Adrenal gland (tissue), 12 donors: ENCODE results near the gene SPACA1. TPM values are rescaled to one million over a fixed set of nuclear protein-coding genes. Genes with fewer than 3 reads are reported as not detected.

ENCODE experiments used
- DNase-seq, 7 donors: peaks; one replicate each; pipeline ENCODE4 v3.0.0-alpha.2; 2019 to 2020
- H3K27ac ChIP-seq, 5 donors: fragments of 200-600 bp; sonication (generic) in 4 of 5; 1 replicate in 3 of 5; 2 replicates in 2 of 5; pipeline versions ENCODE4 v1.5.1 to v1.8.0; 2016 to 2020; ENCODE audit warnings: mild to moderate bottlenecking in 1 of 5
- H3K27me3 ChIP-seq: fragments of 200-600 bp; 2 replicates; pipeline ENCODE4 v1.8.0; 2021
- H3K36me3 ChIP-seq, 2 donors: fragments of 200-600 bp; replicated peaks in 1 of 2; 1 replicate in 1 of 2; 2 replicates in 1 of 2; pipeline versions ENCODE4 v1.5.1 to v1.8.0; 2018 to 2022
- H3K4me1 ChIP-seq, 2 donors: fragments of 200-600 bp; replicated peaks in 1 of 2; 1 replicate in 1 of 2; 2 replicates in 1 of 2; pipeline versions ENCODE4 v1.5.1 to v1.8.0; 2018 to 2021
- H3K4me3 ChIP-seq, 4 donors: fragments of 200-600 bp; sonication (generic) in 3 of 4; one replicate each; pipeline ENCODE4 v1.5.1; 2016 to 2018
- H3K9me3 ChIP-seq, 3 donors: fragments of 200-600 bp; sonication (generic) in 1 of 3; replicated peaks in 1 of 3; 1 replicate in 2 of 3; 2 replicates in 1 of 3; pipeline versions ENCODE4 v1.5.1 to v1.8.0; 2016 to 2021
- CTCF ChIP-seq, 6 experiments: fragments of 450-650 bp in 4 of 6; fragments of 200-600 bp in 2 of 6; sonication (generic) in 1 of 6; IDR thresholded peaks; 1 replicate in 5 of 6; 2 replicates in 1 of 6; pipeline versions ENCODE4 v1.5.1 to v1.8.0; 2016 to 2021; ENCODE audit warnings: antibody characterized with exemption in 6 of 6, mild to moderate bottlenecking in 2 of 6, moderate library complexity in 1 of 6
- POLR2A ChIP-seq, 2 donors: fragments of 450-650 bp; IDR thresholded peaks; one replicate each; pipeline ENCODE4 v1.6.1; 2017; ENCODE audit warnings: antibody characterized with exemption in 2 of 2, mild to moderate bottlenecking in 2 of 2, moderate library complexity in 1 of 2
- WGBS, 4 donors: extraction: QIAGEN DNeasy Blood & Tissue Kit in 2 of 4; methylation state at CpG; one replicate each; pipeline versions ENCODE4 v1.1.5 to v1.1.7; 2013 to 2017; 5-methylcytosine and 5-hydroxymethylcytosine counted together
- intact Hi-C, 2 donors: fragments of 100-400 bp; cut with DNase I; formaldehyde crosslinking; loops; one replicate each; pipeline versions ENCODE4 v1.14.1 to v1.15.0; 2022 to 2023
- polyA plus RNA-seq, 3 donors: library from polyadenylated mRNA; stranded (reverse); fragments of 200-250 nt in 2 of 3; fragments of 350-450 nt in 1 of 3; fragmentation: Illumina TruSeq in 1 of 3; extraction: RNeasy Lipid Tissue Mini Kit (QIAGEN cat#74804) in 1 of 3; gene quantifications; one replicate each; pipeline ENCODE4 v1.2.3, GENCODE V29; 2013 to 2014
- total RNA-seq, 9 donors: library from RNA; depleted of rRNA in 4 of 9; stranded (reverse); fragments of >200 nt in 4 of 9; fragments of 120-200 nt in 1 of 9; fragmentation: NEBNext Ultra II Directional in 1 of 9; extraction: Animal tissue kit (Norgen Biotek cat#: 25700) in 1 of 9; gene quantifications; one replicate each; pipeline versions ENCODE4 v1.1.0 to v1.2.4, GENCODE V29; 2013 to 2023
- donor health status: healthy with polysubstance abuse.
- donor health status: Bipolar disorder and iron deficiency.
- donor health status: DM: yes; HTN: yes; CAD: no.
- donor health status: DM: no; HTN: no; CAD: no.
- donor health status: DM: no; HTN: no; CAD: no.
- donor health status: DM: yes; HTN: yes; CAD: no.

Gene SPACA1
- total and polyA plus RNA-seq, 12 donors: not detected

- TF ChIP-seq CTCF (IDR thresholded peaks at IDR 0.05) (no peak), POLR2A (IDR thresholded peaks at IDR 0.05) (no peak)
Measured at GRCh38 chr6:88044530-88044929, 3.1 kb upstream of the SPACA1 start.

GRCh38 chr6:88045521-88046136, 2.0 kb upstream of the SPACA1 start:
- Histone ChIP-seq H3K4me1 (no peaks in the 10 kb centered on the region), H3K36me3 (no peaks in the 10 kb centered on the region), H3K4me3 (no peak overlapping the region), H3K9me3 (no peaks in the 10 kb centered on the region), H3K27me3 (peaks cover 6% of the 10 kb centered on the region), H3K27ac (no peak overlapping the region)
- no peak for DNase-seq
- intact Hi-C loops: no loop called here
- no peak for TF ChIP-seq POLR2A (IDR thresholded peaks at IDR 0.05)
- TF ChIP-seq CTCF (IDR thresholded peaks at IDR 0.05): no peak
- WGBS, 4 donors: 81 to 95% (median 88%) methylated on average over 1 of the region's 1 CpG

More at GRCh38 chr6:88044530-88044929, 3.1 kb upstream of the SPACA1 start:
- Histone ChIP-seq H3K4me1 (no peaks in the 10 kb centered on the region), H3K36me3 (no peaks in the 10 kb centered on the region), H3K27ac (no peak overlapping the region), H3K4me3 (no peak overlapping the region), H3K27me3 (peaks cover 6% of the 10 kb centered on the region), H3K9me3 (no peaks in the 10 kb centered on the region)
- DNase-seq: no peak
- intact Hi-C loops: no loop called here

- Histone ChIP-seq H3K27ac (no peak overlapping the region), H3K9me3 (no peaks in the 10 kb centered on the region), H3K4me3 (no peak overlapping the region), H3K27me3 (peaks cover 6% of the 10 kb centered on the region), H3K4me1 (no peaks in the 10 kb centered on the region), H3K36me3 (no peaks in the 10 kb centered on the region)
- DNase-seq: no peak
- TF ChIP-seq POLR2A (IDR thresholded peaks at IDR 0.05) (no peak), CTCF (IDR thresholded peaks at IDR 0.05) (no peak)
- intact Hi-C loops: no loop called here
- WGBS, 4 donors: 85 to 95% (median 93%) methylated on average over 3 of the region's 3 CpGs
Measured at GRCh38 chr6:88048578-88048977, 937 bp downstream of the SPACA1 start.

- no peak overlapping the region for H3K27ac ChIP-seq
Measured at GRCh38 chr6:88050140-88050818, 2.6 kb downstream of the SPACA1 start.

More at GRCh38 chr6:88050140-88050818, 2.6 kb downstream of the SPACA1 start:
- TF ChIP-seq POLR2A (IDR thresholded peaks at IDR 0.05) (no peak), CTCF (IDR thresholded peaks at IDR 0.05) (no peak)
- Histone ChIP-seq H3K4me3 (no peak overlapping the region), H3K4me1 (no peaks in the 10 kb centered on the region), H3K36me3 (no peaks in the 10 kb centered on the region), H3K27me3 (peaks cover 6% of the 10 kb centered on the region), H3K9me3 (no peaks in the 10 kb centered on the region)
- intact Hi-C loops: no loop called here
- no peak for DNase-seq
- 71 to 78% (median 77%) methylated on average over 4 of the region's 4 CpGs for WGBS, 4 donors
